MM.1S (cell line): ENCODE data around the gene TMTC4.

ENCODE experiments used
- DNase-seq: peaks from one replicate; pipeline ENCODE4 v3.0.0-alpha.2; 2015
- H2AFZ ChIP-seq: fragments of 300-600 bp; sonication (generic); 2 replicates; pipeline ENCODE4 v1.6.0; 2016; ENCODE audit warnings: antibody characterized with exemption, low read length
- H3F3A ChIP-seq: fragments of 300-600 bp; sonication (generic); 2 replicates; pipeline ENCODE4 v1.6.1; 2016; ENCODE audit warnings: mild to moderate bottlenecking, antibody characterized with exemption, low read length, moderate library complexity, mixed read lengths; ENCODE audit not compliant: insufficient read depth
- H3K27ac ChIP-seq: fragments of 300-600 bp; sonication (generic); 2 replicates; pipeline ENCODE4 v1.5.1; 2016; ENCODE audit warnings: mild to moderate bottlenecking, low read length
- H3K27me3 ChIP-seq: fragments of 300-600 bp; sonication (generic); replicated peaks from 2 replicates; pipeline ENCODE4 v1.6.0; 2016; ENCODE audit warnings: low read length; ENCODE audit not compliant: insufficient read depth
- H3K36me3 ChIP-seq: fragments of 300-600 bp; sonication (generic); replicated peaks from 2 replicates; pipeline ENCODE4 v1.6.1; 2016; ENCODE audit warnings: mild to moderate bottlenecking, low read length, mixed read lengths; ENCODE audit not compliant: insufficient read depth
- H3K4me1 ChIP-seq: fragments of 300-600 bp; sonication (generic); 2 replicates; pipeline ENCODE4 v1.6.1; 2016; ENCODE audit warnings: low read length, mixed read lengths
- H3K4me2 ChIP-seq: fragments of 300-600 bp; sonication (generic); 2 replicates; pipeline ENCODE4 v1.6.0; 2016; ENCODE audit warnings: low read depth, low read length
- H3K4me3 ChIP-seq: fragments of 300-600 bp; sonication (generic); 2 replicates; pipeline ENCODE4 v1.5.1; 2016; ENCODE audit warnings: low read length, mixed read lengths
- H3K79me2 ChIP-seq: fragments of 300-600 bp; sonication (generic); 2 replicates; pipeline ENCODE4 v1.6.1; 2016; ENCODE audit warnings: mixed run types, low read length, mixed read lengths
- H3K9ac ChIP-seq: fragments of 300-600 bp; sonication (generic); 2 replicates; pipeline ENCODE4 v1.6.1; 2016; ENCODE audit warnings: low read length, mixed read lengths
- H3K9me2 ChIP-seq: fragments of 300-600 bp; sonication (generic); replicated peaks from 2 replicates; pipeline ENCODE4 v1.6.1; 2016; ENCODE audit warnings: mild to moderate bottlenecking, low read length, mixed read lengths; ENCODE audit not compliant: insufficient read depth
- H3K9me3 ChIP-seq: fragments of 300-600 bp; sonication (generic); replicated peaks from 2 replicates; pipeline ENCODE4 v1.6.1; 2016; ENCODE audit warnings: mild to moderate bottlenecking, low read length, mixed read lengths; ENCODE audit not compliant: insufficient read depth
- H4K20me1 ChIP-seq: fragments of 300-600 bp; sonication (generic); 2 replicates; pipeline ENCODE4 v1.6.1; 2016; ENCODE audit warnings: mild to moderate bottlenecking, low read length, moderate library complexity, mixed read lengths; ENCODE audit not compliant: insufficient read depth
- EZH2 ChIP-seq: fragments of 300-600 bp; sonication (generic); optimal IDR thresholded peaks from 2 replicates; pipeline ENCODE3; 2017; ENCODE audit warnings: low read depth, mild to moderate bottlenecking, antibody characterized with exemption, low read length, mixed read lengths
- EZH2phosphoT487 ChIP-seq: fragments of 300-600 bp; sonication (generic); IDR thresholded peaks from 2 replicates; pipeline ENCODE4 v1.6.1; 2018; ENCODE audit warnings: antibody characterized with exemption, low read length
- TF ChIP-seq, protein P1 (sequence below): fragments of 300-600 bp; sonication (generic); IDR thresholded peaks from 2 replicates; pipeline ENCODE4 v1.5.1; 2016; ENCODE audit warnings: antibody characterized with exemption, low read length, mixed read lengths

Gene TMTC4

DNA sequence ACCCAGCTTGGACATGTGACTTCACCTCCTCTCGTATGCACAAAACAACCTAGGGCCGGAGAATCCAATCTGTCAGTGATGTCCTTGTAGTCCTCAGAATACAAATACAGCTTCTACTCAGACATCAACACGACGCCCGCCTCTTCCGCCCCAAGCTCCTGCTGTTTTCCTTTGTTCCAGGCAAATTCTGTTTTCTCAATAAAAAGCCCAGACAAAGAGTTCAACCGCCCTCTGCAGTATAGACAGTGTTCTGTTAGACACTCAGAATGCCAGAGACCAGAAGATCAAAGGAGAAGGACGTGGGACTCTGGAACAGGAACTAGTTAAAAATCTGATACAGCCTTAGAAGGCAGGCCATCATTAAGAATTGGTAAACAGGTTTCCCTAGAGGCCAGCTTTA lies 44.0 kb downstream of the TMTC4 start:
- H3K27ac ChIP-seq, result no peak overlapping the region
- DNase-seq, result no peak
- no peak overlapping the region for H2AFZ ChIP-seq
- TF ChIP-seq, protein P1, sequence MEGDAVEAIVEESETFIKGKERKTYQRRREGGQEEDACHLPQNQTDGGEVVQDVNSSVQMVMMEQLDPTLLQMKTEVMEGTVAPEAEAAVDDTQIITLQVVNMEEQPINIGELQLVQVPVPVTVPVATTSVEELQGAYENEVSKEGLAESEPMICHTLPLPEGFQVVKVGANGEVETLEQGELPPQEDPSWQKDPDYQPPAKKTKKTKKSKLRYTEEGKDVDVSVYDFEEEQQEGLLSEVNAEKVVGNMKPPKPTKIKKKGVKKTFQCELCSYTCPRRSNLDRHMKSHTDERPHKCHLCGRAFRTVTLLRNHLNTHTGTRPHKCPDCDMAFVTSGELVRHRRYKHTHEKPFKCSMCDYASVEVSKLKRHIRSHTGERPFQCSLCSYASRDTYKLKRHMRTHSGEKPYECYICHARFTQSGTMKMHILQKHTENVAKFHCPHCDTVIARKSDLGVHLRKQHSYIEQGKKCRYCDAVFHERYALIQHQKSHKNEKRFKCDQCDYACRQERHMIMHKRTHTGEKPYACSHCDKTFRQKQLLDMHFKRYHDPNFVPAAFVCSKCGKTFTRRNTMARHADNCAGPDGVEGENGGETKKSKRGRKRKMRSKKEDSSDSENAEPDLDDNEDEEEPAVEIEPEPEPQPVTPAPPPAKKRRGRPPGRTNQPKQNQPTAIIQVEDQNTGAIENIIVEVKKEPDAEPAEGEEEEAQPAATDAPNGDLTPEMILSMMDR, result no peak
- TF ChIP-seq EZH2phosphoT487 (no peak), EZH2 (no peak)
- H3K27me3 ChIP-seq, result no peaks in the 10 kb centered on the region
- no peak overlapping the region for H3K4me2 ChIP-seq
- H3K9me3 ChIP-seq, result no peaks in the 10 kb centered on the region
- H3K4me1 ChIP-seq, result no peaks in the 10 kb centered on the region
- no peak overlapping the region for H3K9ac ChIP-seq
- no peaks in the 10 kb centered on the region for H3K79me2 ChIP-seq
- H3K9me2 ChIP-seq, result no peaks in the 10 kb centered on the region
- H3K36me3 ChIP-seq, result no peaks in the 10 kb centered on the region
- no peak overlapping the region for H3K4me3 ChIP-seq
- no peaks in the 10 kb centered on the region for H4K20me1 ChIP-seq
- no peaks in the 10 kb centered on the region for H3F3A ChIP-seq

DNA sequence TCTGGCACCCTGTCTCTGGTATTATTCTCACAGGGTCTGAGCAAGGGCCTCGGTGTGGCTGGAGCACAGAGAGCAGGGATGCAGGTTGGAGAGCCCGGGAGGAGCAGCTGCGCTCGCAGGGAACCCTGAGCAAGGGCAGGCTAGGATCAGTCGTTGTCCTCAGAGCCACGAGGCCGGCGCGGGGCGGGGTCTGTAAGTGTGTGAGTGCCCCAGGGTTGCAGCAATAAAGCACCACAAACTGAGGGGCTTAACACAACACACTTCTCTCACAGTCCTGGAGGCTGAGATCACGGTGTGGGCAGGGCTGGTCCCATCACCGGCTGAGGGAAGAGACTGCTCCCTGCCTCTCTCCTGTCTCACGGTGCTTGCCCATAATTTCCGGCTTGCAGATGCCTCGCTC lies 47.5 kb downstream of the TMTC4 start:
- Histone ChIP-seq H3K9ac (no peak overlapping the region), H3K27ac (no peak overlapping the region), H3K36me3 (no peaks in the 10 kb centered on the region), H3K4me1 (no peaks in the 10 kb centered on the region), H3K9me2 (no peaks in the 10 kb centered on the region), H3K27me3 (no peaks in the 10 kb centered on the region), H3K4me2 (no peak overlapping the region), H4K20me1 (no peaks in the 10 kb centered on the region), H2AFZ (no peak overlapping the region), H3K79me2 (no peaks in the 10 kb centered on the region), H3K9me3 (no peaks in the 10 kb centered on the region), H3K4me3 (no peak overlapping the region), H3F3A (no peaks in the 10 kb centered on the region)
- no peak for DNase-seq
- TF ChIP-seq, protein P1, result no peak
- TF ChIP-seq EZH2 (no peak), EZH2phosphoT487 (no peak)

DNA sequence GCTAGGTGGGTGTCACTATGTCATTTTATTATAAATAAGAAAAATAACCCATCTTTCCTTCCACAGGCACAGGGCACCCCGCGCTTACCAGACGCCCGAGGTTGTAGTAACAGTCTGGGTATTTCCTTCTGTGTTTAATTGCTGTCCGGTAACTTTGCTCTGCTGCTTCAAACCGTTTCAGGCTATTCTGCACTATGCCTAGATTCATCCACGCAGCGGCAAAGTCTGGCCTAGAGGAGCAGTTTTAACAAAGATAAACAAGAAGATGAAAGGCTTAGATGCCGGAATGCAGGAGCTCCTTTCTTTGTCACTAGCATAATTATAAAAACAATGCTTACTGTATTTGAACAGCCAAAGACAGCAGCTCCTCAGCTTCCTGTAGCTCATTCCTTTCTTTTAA lies 49.1 kb downstream of the TMTC4 start:
- DNase-seq, result no peak
- Histone ChIP-seq H3K9ac (no peak overlapping the region), H3K27ac (no peak overlapping the region), H3K4me1 (no peaks in the 10 kb centered on the region), H3K36me3 (no peaks in the 10 kb centered on the region), H3K4me2 (no peak overlapping the region), H3K4me3 (no peak overlapping the region), H3K9me2 (no peaks in the 10 kb centered on the region), H2AFZ (no peak overlapping the region), H3F3A (no peaks in the 10 kb centered on the region), H3K9me3 (no peaks in the 10 kb centered on the region), H3K27me3 (no peaks in the 10 kb centered on the region), H3K79me2 (no peaks in the 10 kb centered on the region), H4K20me1 (no peaks in the 10 kb centered on the region)
- TF ChIP-seq EZH2phosphoT487 (no peak), EZH2 (no peak)
- TF ChIP-seq, protein P1, result no peak
